NCI-H748 treated with DMSO at 0.1 percent for 48 hours (cell line): ENCODE results near the gene SEMA4C.

Experiments used
- DNase-seq: peaks from one replicate; lab custom pipeline; 2025; lab: John Stamatoyannopoulos, UW

The SEMA4C gene

GRCh38 chr2:96819876-96820511, 49.9 kb downstream of the SEMA4C start:
- DNase-seq = no peak

- no peak for DNase-seq
These were observed 50.6 kb downstream of the SEMA4C start for GRCh38 chr2:96819128-96819875.

GRCh38 chr2:96817882-96818281, 52.0 kb downstream of the SEMA4C start:
- no peak for DNase-seq

- DNase-seq = peak; percentile 9
These were observed 52.8 kb downstream of the SEMA4C start for GRCh38 chr2:96816836-96817702.

- DNase-seq = peak; percentile 63
These were observed 53.6 kb downstream of the SEMA4C start, which contains the start of gene CNNM3 for GRCh38 chr2:96816127-96816835. TSS of gene CNNM3 (plus strand) at chr2:96816268. CDS start at chr2:96816278, 10 bp downstream.

- DNase-seq = peak; percentile 55
These were observed 54.4 kb downstream of the SEMA4C start for GRCh38 chr2:96815326-96816126.

- no peak for DNase-seq
These were observed 56.2 kb downstream of the SEMA4C start for GRCh38 chr2:96813656-96814055.

- DNase-seq = no peak
These were observed 58.0 kb downstream of the SEMA4C start for GRCh38 chr2:96811917-96812316.

GRCh38 chr2:96810783-96811192, 59.1 kb downstream of the SEMA4C start:
- DNase-seq = no peak

- DNase-seq = no peak
These were observed 59.7 kb downstream of the SEMA4C start for GRCh38 chr2:96809951-96810782.
